Fibroblast of lung (primary cell): ENCODE measurements around the gene CD300H. TPM values are rescaled to one million over a fixed set of nuclear protein-coding genes. Genes with fewer than 3 reads are reported as not detected.

Experiments used
- DNase-seq, 2 donors: peaks; one replicate each; pipeline versions ENCODE4 v3.0.0 to v3.0.0-alpha.2; 2010; ENCODE audit warnings: low read depth in 2 of 2
- H2AFZ ChIP-seq: 2 replicates; pipeline ENCODE4 v1.5.1; 2012; ENCODE audit warnings: low read length, control low read depth, inconsistent platforms
- H3K27ac ChIP-seq: 2 replicates; pipeline ENCODE4 v1.5.1; 2011; ENCODE audit warnings: low read length, control low read depth; ENCODE audit not compliant: insufficient read depth
- H3K27me3 ChIP-seq: 2 replicates; pipeline ENCODE4 v1.5.1; 2011; ENCODE audit warnings: mild to moderate bottlenecking, low read length; ENCODE audit not compliant: control insufficient read depth, insufficient read depth
- H3K36me3 ChIP-seq: 2 replicates; pipeline ENCODE4 v1.5.1; 2011; ENCODE audit warnings: low read length; ENCODE audit not compliant: control insufficient read depth, insufficient read depth
- H3K4me1 ChIP-seq: 2 replicates; pipeline ENCODE4 v1.5.1; 2011; ENCODE audit warnings: low read length; ENCODE audit not compliant: control insufficient read depth, insufficient read depth; ENCODE audit errors: extremely low read depth
- H3K4me2 ChIP-seq: 2 replicates; pipeline ENCODE4 v1.5.1; 2011; ENCODE audit warnings: low read length, control low read depth; ENCODE audit not compliant: insufficient read depth; ENCODE audit errors: extremely low read depth
- H3K4me3 ChIP-seq, 4 experiments: fragments of 200-600 bp in 1 of 4; sonication (generic) in 1 of 4; replicated peaks in 1 of 4; 2 replicates each; pipeline ENCODE4 v1.5.1; 2011 to 2016; ENCODE audit warnings: low read length in 4 of 4, low read depth in 3 of 4, mild to moderate bottlenecking in 3 of 4, control low read depth in 2 of 4, inconsistent platforms in 1 of 4, mixed read lengths in 1 of 4; ENCODE audit not compliant: insufficient read depth in 1 of 4; ENCODE audit errors: control extremely low read depth in 1 of 4
- H3K79me2 ChIP-seq: 2 replicates; pipeline ENCODE4 v1.5.1; 2012; ENCODE audit warnings: mild to moderate bottlenecking, low read length, inconsistent platforms; ENCODE audit not compliant: control insufficient read depth, insufficient read depth
- H3K9ac ChIP-seq: 2 replicates; pipeline ENCODE4 v1.5.1; 2011; ENCODE audit warnings: mild to moderate bottlenecking, low read length, control low read depth; ENCODE audit not compliant: insufficient read depth
- H3K9me3 ChIP-seq: 2 replicates; pipeline ENCODE4 v1.5.1; 2012; ENCODE audit warnings: low read depth, low read length; ENCODE audit not compliant: control insufficient read depth, insufficient read depth
- H4K20me1 ChIP-seq: 2 replicates; pipeline ENCODE4 v1.5.1; 2011; ENCODE audit warnings: low read length; ENCODE audit not compliant: control insufficient read depth, insufficient read depth; ENCODE audit errors: extremely low read depth
- EZH2 ChIP-seq: IDR thresholded peaks from 2 replicates; pipeline ENCODE4 v1.5.1; 2012; ENCODE audit warnings: low read length, control low read depth, mild to moderate bottlenecking; ENCODE audit errors: missing control alignments
- polyA plus RNA-seq, 2 donors: library from polyadenylated mRNA; depleted of rRNA in 1 of 2; stranded (reverse) in 1 of 2; unstranded in 1 of 2; fragments of >200 nt; gene quantifications; 2 replicates each; pipeline ENCODE4 v1.2.1, GENCODE V29; 2011 to 2012; ENCODE audit warnings: missing spikeins in 1 of 2
- total RNA-seq: library from RNA; depleted of rRNA; stranded (reverse); fragments of >200 nt; gene quantifications from 2 replicates; pipeline ENCODE4 v1.2.1, GENCODE V29; 2014
- TF ChIP-seq, protein P1 (sequence below), 2 donors: IDR thresholded peaks in 1 of 2; conservative IDR thresholded peaks in 1 of 2; 1 replicate in 1 of 2; 2 replicates in 1 of 2; pipeline ENCODE4 v1.5.1; 2011 to 2012; ENCODE audit warnings: low read length in 2 of 2, control low read depth in 1 of 2, inconsistent platforms in 1 of 2, low read depth in 1 of 2, mild to moderate bottlenecking in 1 of 2

Gene CD300H
- total and polyA plus RNA-seq, 2 donors (not counting 1 experiment from before 2014, with no cell fraction given) = not detected

DNA sequence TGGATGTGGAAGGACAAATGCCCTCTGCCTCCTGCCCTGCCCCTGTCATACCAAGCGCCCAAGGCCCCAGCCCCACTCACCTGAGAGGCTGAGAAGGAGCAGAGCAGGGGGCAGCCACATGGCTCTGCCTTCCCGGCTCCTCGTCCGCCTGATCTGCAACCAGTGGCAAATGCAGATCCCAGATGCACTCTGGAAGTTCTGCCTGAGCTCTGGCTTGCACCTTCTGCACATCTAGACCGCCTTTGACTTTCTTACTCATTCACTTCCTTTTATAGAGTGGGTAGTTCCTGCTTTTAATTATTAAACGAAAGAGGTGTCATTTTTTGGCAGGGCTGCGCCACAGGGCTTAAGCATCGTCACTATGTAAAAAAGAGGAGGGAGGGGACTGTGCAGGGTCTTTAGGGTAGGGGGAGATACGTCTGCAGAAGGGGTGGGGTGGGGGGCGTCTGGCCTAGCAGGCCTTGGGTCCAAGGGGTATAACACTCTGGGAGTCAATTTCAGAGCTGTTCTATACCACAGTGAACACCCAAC is 36.0 kb downstream of the CD300H start, which contains the start of gene CD300LB:
CD300LB (minus strand) TSS at position 245 of the 531 bp plus-strand sequence; CDS start at position 120, 125 bp downstream.
- Histone ChIP-seq H3K36me3 (no peaks in the 10 kb centered on the region), H3K79me2 (no peaks in the 10 kb centered on the region), H3K9ac (no peak within 1 kb of the TSS), H3K27ac (no peak within 1 kb of the TSS), H3K4me1 (no peaks in the 10 kb centered on the region), H3K4me2 (no peak within 1 kb of the TSS), H3K4me3 (no peak within 1 kb of the TSS), H3K9me3 (no peaks in the 10 kb centered on the region), H4K20me1 (no peaks in the 10 kb centered on the region), H2AFZ (no peak within 1 kb of the TSS), H3K27me3 (no peaks in the 10 kb centered on the region)
- TF ChIP-seq, protein P1, sequence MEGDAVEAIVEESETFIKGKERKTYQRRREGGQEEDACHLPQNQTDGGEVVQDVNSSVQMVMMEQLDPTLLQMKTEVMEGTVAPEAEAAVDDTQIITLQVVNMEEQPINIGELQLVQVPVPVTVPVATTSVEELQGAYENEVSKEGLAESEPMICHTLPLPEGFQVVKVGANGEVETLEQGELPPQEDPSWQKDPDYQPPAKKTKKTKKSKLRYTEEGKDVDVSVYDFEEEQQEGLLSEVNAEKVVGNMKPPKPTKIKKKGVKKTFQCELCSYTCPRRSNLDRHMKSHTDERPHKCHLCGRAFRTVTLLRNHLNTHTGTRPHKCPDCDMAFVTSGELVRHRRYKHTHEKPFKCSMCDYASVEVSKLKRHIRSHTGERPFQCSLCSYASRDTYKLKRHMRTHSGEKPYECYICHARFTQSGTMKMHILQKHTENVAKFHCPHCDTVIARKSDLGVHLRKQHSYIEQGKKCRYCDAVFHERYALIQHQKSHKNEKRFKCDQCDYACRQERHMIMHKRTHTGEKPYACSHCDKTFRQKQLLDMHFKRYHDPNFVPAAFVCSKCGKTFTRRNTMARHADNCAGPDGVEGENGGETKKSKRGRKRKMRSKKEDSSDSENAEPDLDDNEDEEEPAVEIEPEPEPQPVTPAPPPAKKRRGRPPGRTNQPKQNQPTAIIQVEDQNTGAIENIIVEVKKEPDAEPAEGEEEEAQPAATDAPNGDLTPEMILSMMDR (conservative IDR thresholded peaks at IDR 0.05 in 1 of 2, IDR thresholded peaks at IDR 0.05 in 1 of 2; ENCODE audit: low read depth in 1 of 2, low read length in 2 of 2) = no peak
- no peak for TF ChIP-seq EZH2
- no peak for DNase-seq

DNA sequence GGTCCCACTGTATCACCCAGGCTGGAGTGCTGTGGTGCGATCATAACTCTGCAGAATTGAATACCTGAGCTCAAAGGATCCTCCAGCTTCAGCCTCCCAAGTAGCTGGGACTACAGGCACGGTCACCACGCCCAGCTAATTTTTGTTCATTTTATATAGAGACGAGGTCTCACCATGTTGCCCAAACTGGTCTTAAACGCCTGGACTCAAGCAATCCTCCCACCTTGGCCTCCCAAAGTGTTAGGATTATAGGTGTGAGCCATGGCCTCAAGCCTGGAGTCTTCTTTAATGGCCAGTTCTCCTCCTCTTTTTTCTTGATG is 36.5 kb downstream of the CD300H start:
- Histone ChIP-seq H3K4me3 (no peak overlapping the region), H3K9ac (no peak overlapping the region), H3K9me3 (no peaks in the 10 kb centered on the region), H3K36me3 (no peaks in the 10 kb centered on the region), H3K4me1 (no peaks in the 10 kb centered on the region), H2AFZ (no peak overlapping the region), H3K27me3 (no peaks in the 10 kb centered on the region), H3K79me2 (no peaks in the 10 kb centered on the region), H4K20me1 (no peaks in the 10 kb centered on the region), H3K4me2 (no peak overlapping the region), H3K27ac (no peak overlapping the region)
- no peak for DNase-seq
- TF ChIP-seq EZH2 = no peak
- TF ChIP-seq, protein P1 (conservative IDR thresholded peaks at IDR 0.05 in 1 of 2, IDR thresholded peaks at IDR 0.05 in 1 of 2; ENCODE audit: low read depth in 1 of 2, low read length in 2 of 2) = no peak

DNA sequence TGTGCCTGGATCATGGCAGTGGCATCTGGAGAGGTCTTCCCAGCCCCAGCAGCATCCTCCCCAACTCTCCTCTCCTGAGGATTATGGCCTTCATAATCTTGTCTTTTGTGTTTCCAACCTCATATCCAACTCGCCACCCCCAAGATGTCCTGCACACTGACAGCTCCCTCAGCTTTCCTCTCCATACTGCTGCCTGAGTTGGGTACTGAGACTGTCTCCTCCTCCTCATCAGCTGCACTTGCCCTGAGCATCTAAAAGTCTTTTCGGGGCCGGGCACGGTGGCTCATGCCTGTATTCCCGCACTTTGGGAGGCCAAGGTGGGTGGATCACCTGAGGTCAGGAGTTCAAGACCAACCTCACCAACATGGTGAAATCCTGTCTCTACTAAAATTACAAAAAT is 38.1 kb downstream of the CD300H start:
- no peak for DNase-seq

More for the DNA sequence above, 38.1 kb downstream of the CD300H start:
- Histone ChIP-seq H4K20me1 (no peaks in the 10 kb centered on the region), H3K9ac (no peak overlapping the region), H3K4me2 (no peak overlapping the region), H3K27me3 (no peaks in the 10 kb centered on the region), H3K4me1 (no peaks in the 10 kb centered on the region), H3K9me3 (no peaks in the 10 kb centered on the region), H3K4me3 (no peak overlapping the region), H3K36me3 (no peaks in the 10 kb centered on the region), H3K27ac (no peak overlapping the region), H3K79me2 (no peaks in the 10 kb centered on the region), H2AFZ (no peak overlapping the region)
- TF ChIP-seq EZH2 = no peak
- TF ChIP-seq, protein P1 (conservative IDR thresholded peaks at IDR 0.05 in 1 of 2, IDR thresholded peaks at IDR 0.05 in 1 of 2; ENCODE audit: low read depth in 1 of 2, low read length in 2 of 2) = no peak
